GM12878 (cell line): ENCODE data around the gene NPB. TPM values are rescaled to one million over a fixed set of nuclear protein-coding genes. Genes with fewer than 3 reads are reported as not detected.

Experiments
- ATAC-seq: fragments of 200-7000 bp; cut with Tn5 transposase; 3 replicates; pipeline ENCODE4 v1.9.1; 2020; ENCODE audit warnings: mild to moderate bottlenecking, moderate library complexity
- BruUV-seq: library from RNA; stranded (reverse); fragments of 400-500 nt; replicated peaks from 2 replicates; lab custom pipeline; 2021; lab: Mats Ljungman, UMichigan
- CTCF ChIA-PET: fragments of 300-600 bp; sonication (Branson Sonifier 250); formaldehyde crosslinking; extraction: SDS; loops from one replicate; lab custom pipeline; 2021; ENCODE audit warnings: inconsistent platforms; lab: Yijun Ruan, JAX
- POLR2A ChIA-PET: fragments of 350-600 bp; formaldehyde crosslinking; extraction: SDS; loops from one replicate; lab custom pipeline; 2021; ENCODE audit warnings: inconsistent platforms; lab: Charles Lee
- RAD21 ChIA-PET: fragments of 300-600 bp; sonication (Branson Sonifier 250); formaldehyde crosslinking; loops from one replicate; lab custom pipeline; 2023; ENCODE audit warnings: antibody characterized with exemption; ENCODE audit not compliant: unreplicated experiment; lab: Charles Lee
- SMC1A ChIA-PET: fragments of 300-600 bp; sonication (Branson Sonifier 250); formaldehyde crosslinking; loops from one replicate; lab custom pipeline; 2023; ENCODE audit not compliant: unreplicated experiment, uncharacterized antibody; lab: Charles Lee
- DNase-seq: peaks from one replicate; pipeline ENCODE4 v3.0.0-alpha.2; 2011; ENCODE audit warnings: low read depth, low spot score
- FAIRE-seq: peaks from 3 replicates; lab custom pipeline; 2011; peaks lifted over from hg19 to GRCh38; lab: Jason Lieb, UNC
- H2AFZ ChIP-seq: 2 replicates; pipeline ENCODE4 v1.6.0; 2011; ENCODE audit warnings: low read depth, low read length, control low read depth; ENCODE audit not compliant: control insufficient read depth
- H3K27ac ChIP-seq: 2 replicates; pipeline ENCODE4 v1.5.1; 2011; ENCODE audit warnings: control low read depth; ENCODE audit not compliant: control insufficient read depth, insufficient read depth
- H3K27me3 ChIP-seq, 2 experiments: replicated peaks in 1 of 2; 2 replicates each; pipeline versions ENCODE4 v1.6.0 to v1.6.1; 2011; ENCODE audit warnings: low read length in 1 of 2; ENCODE audit not compliant: control insufficient read depth in 2 of 2, insufficient read depth in 2 of 2
- H3K36me3 ChIP-seq, 2 experiments: 2 replicates each; pipeline ENCODE4 v1.5.1; 2011; ENCODE audit warnings: low read length in 1 of 2; ENCODE audit not compliant: control insufficient read depth in 2 of 2, insufficient read depth in 2 of 2
- H3K4me1 ChIP-seq: 2 replicates; pipeline ENCODE4 v1.6.1; 2011; ENCODE audit warnings: mild to moderate bottlenecking, low read length, moderate library complexity, mixed read lengths; ENCODE audit not compliant: control insufficient read depth, insufficient read depth
- H3K4me2 ChIP-seq: 2 replicates; pipeline ENCODE4 v1.6.0; 2011; ENCODE audit warnings: control low read depth; ENCODE audit not compliant: control insufficient read depth, insufficient read depth
- H3K4me3 ChIP-seq: fragments of 200-600 bp; sonication (generic); 2 replicates; pipeline ENCODE4 v1.5.1; 2016
- H3K79me2 ChIP-seq: 2 replicates; pipeline ENCODE4 v1.6.0; 2011; ENCODE audit warnings: low read length; ENCODE audit not compliant: control insufficient read depth, insufficient read depth
- H3K9ac ChIP-seq: 2 replicates; pipeline ENCODE4 v1.8.0; 2011; ENCODE audit warnings: low read length, control low read depth, mixed read lengths; ENCODE audit not compliant: control insufficient read depth, insufficient read depth
- H3K9me3 ChIP-seq: replicated peaks from 3 replicates; pipeline ENCODE4 v1.5.1; 2011; ENCODE audit warnings: mild to moderate bottlenecking, low read length; ENCODE audit not compliant: control insufficient read depth, insufficient read depth
- H4K20me1 ChIP-seq: 2 replicates; pipeline ENCODE4 v1.6.0; 2011; ENCODE audit not compliant: control insufficient read depth, insufficient read depth
- CHD4 ChIP-seq: fragments of 200-600 bp; sonication (generic); IDR thresholded peaks from 2 replicates; pipeline ENCODE4 v1.6.1; 2016; ENCODE audit warnings: mild to moderate bottlenecking
- MEF2B ChIP-seq: fragments of 450-650 bp; IDR thresholded peaks from 2 replicates; pipeline ENCODE4 v1.6.1; 2018; ENCODE audit warnings: mild to moderate bottlenecking, moderate library complexity; ENCODE audit not compliant: partially characterized antibody, poor library complexity, severe bottlenecking
- TAF1 ChIP-seq: IDR thresholded peaks from 2 replicates; pipeline ENCODE4 v1.6.1; 2011; ENCODE audit warnings: mild to moderate bottlenecking, low read depth, low read length, borderline replicate concordance
- WGBS: methylation state at CpG from one replicate; pipeline ENCODE4 v1.1.6; 2016; ENCODE audit warnings: low lambda C conversion rate; ENCODE audit not compliant: insufficient replicate concordance, insufficient coverage; ENCODE audit errors: missing lambda C conversion rate; 5-methylcytosine and 5-hydroxymethylcytosine counted together
- in situ Hi-C: fragments of 300-500 bp; cut with MboI; formaldehyde crosslinking; loops from 9 replicates; pipeline ENCODE4 v1.14.3; 2018; ENCODE audit warnings: mixed read lengths
- intact Hi-C: fragments of 100-400 bp; cut with micrococcal nuclease; formaldehyde crosslinking; loops from one replicate; pipeline ENCODE4 v1.14.2; 2022; ENCODE audit not compliant: unreplicated experiment
- polyA plus RNA-seq, 11 experiments: library from polyadenylated mRNA; depleted of rRNA in 4 of 11; unstranded in 6 of 11; stranded (reverse) in 5 of 11; fragments of >200 nt; fragmentation: Nextera tagmentation in 4 of 11; fragmentation: Illumina TruSeq in 1 of 11; extraction: Ambion mirVana in 4 of 11; extraction: Trizol in 1 of 11; gene quantifications; 1 replicate in 1 of 11; 2 replicates in 10 of 11; pipeline versions ENCODE4 v1.2.1 to v1.2.3, GENCODE V29; 2011 to 2016; ENCODE audit warnings: inconsistent platforms in 2 of 11, missing spikeins in 2 of 11, low read depth in 1 of 11
- total RNA-seq, 4 experiments: library from RNA; depleted of rRNA in 3 of 4; stranded (reverse); fragments of >200 nt in 3 of 4; fragmentation: Illumina TruSeq in 1 of 4; extraction: Trizol in 1 of 4; gene quantifications; 2 replicates each; pipeline versions ENCODE4 v1.2.1 to v1.2.3, GENCODE V29; 2013 to 2021
- TF ChIP-seq, protein P1 (sequence below): IDR thresholded peaks from 2 replicates; pipeline ENCODE4 v1.6.1; 2012; ENCODE audit warnings: improper control_type of control experiment, low read depth, low read length; ENCODE audit not compliant: insufficient replicate concordance

The NPB gene
- total and polyA plus RNA-seq, 10 of the 15 experiments (the other 5 are each of a cell fraction or from before 2014, with no cell fraction given): 0.03 to 0.40 (median 0.15) TPM; not detected in 2

DNA sequence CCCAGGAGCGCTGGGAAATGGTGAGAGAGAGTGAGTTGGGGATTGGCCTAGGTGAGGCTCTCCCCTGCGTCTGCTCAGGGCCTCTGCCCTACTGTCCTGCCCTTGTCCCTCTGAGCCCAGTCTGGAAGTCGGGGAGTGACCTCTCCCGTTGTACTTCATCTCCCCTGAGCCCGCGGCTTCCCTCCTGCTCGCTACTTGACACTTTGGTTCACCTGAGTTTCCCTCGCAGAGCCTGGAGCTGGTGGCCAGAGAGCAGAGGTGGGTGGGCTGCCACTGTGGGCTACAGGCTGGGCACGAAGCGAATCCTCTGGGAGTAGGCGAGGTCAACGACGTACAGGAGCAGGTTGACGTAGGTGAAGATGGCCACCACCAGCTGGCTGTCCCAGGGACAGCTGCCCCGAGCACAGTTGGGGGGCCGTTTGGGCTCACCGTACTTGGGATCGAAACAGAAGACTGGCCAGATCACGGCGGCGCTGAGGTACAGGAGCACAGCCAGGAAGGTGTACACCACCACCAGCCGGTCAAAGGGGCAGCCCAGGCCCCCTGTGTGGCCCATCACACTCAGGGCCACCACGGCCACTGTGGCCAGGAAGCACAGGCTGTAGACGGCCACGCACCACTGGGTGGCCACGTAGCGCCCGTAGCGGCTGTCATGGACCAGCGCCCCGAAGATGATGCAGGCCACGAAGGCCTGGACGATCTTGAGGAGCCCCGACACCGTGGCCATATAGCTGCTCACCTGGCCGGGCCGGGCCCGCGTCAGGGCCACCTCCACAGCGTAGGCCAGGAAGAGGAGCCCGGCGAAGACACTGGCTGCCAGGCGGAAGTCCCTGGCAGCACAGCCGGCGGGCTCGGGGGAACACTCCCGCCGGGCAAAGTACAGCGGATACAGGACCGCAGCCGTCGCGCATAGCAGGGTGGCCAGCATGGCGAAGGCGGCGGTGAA lies 38.8 kb downstream of the NPB start (continued):
- TF ChIP-seq, protein P1, sequence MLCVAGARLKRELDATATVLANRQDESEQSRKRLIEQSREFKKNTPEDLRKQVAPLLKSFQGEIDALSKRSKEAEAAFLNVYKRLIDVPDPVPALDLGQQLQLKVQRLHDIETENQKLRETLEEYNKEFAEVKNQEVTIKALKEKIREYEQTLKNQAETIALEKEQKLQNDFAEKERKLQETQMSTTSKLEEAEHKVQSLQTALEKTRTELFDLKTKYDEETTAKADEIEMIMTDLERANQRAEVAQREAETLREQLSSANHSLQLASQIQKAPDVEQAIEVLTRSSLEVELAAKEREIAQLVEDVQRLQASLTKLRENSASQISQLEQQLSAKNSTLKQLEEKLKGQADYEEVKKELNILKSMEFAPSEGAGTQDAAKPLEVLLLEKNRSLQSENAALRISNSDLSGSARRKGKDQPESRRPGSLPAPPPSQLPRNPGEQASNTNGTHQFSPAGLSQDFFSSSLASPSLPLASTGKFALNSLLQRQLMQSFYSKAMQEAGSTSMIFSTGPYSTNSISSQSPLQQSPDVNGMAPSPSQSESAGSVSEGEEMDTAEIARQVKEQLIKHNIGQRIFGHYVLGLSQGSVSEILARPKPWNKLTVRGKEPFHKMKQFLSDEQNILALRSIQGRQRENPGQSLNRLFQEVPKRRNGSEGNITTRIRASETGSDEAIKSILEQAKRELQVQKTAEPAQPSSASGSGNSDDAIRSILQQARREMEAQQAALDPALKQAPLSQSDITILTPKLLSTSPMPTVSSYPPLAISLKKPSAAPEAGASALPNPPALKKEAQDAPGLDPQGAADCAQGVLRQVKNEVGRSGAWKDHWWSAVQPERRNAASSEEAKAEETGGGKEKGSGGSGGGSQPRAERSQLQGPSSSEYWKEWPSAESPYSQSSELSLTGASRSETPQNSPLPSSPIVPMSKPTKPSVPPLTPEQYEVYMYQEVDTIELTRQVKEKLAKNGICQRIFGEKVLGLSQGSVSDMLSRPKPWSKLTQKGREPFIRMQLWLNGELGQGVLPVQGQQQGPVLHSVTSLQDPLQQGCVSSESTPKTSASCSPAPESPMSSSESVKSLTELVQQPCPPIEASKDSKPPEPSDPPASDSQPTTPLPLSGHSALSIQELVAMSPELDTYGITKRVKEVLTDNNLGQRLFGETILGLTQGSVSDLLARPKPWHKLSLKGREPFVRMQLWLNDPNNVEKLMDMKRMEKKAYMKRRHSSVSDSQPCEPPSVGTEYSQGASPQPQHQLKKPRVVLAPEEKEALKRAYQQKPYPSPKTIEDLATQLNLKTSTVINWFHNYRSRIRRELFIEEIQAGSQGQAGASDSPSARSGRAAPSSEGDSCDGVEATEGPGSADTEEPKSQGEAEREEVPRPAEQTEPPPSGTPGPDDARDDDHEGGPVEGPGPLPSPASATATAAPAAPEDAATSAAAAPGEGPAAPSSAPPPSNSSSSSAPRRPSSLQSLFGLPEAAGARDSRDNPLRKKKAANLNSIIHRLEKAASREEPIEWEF: no peak
- no peak for TF ChIP-seq CHD4

DNA sequence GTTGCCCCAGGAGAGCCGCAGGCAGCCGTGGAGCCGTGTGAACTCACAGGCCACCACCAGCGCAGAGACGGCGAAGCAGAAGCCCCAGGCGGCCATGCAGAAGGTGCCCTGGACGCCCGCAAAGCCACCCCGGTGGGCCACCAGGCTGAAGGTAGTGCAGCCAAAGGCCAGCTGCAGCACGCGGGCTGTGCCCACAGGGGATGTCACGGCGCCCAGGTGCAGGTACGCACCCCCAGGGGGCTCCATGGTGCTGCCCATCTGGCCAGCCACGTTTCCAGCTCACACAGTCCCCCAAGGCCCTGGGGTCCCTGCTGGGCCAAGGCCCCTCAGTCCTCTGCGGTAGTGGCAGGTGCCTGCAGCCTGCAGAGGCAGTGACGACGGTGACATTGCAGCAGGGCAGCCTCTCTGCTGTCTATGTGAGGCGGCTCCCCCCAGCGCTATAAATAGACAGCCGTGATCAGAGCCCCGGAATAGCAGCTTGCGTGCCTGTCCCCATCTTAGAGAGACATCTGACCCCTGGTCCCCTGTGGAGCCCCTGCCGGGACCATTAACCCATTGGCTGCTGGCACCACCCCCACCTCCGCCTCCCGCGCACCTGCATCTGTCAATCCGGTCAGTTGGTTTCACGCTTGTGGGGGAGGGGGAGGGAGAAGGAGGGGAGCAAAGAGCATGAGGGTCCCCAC lies 39.6 kb downstream of the NPB start:
- no peak for ATAC-seq
- H3K9ac ChIP-seq: no peak overlapping the region
- H2AFZ ChIP-seq: no peak overlapping the region

More for the DNA sequence above, 39.6 kb downstream of the NPB start:
- FAIRE-seq (no peak), DNase-seq (no peak)
- BruUV-seq: no TSS peak
- H4K20me1 ChIP-seq: no peaks in the 10 kb centered on the region
- H3K36me3 ChIP-seq: no peaks in the 10 kb centered on the region
- H3K4me2 ChIP-seq: no peak overlapping the region
- in situ Hi-C loops (no loop called here), intact Hi-C loops (no loop called here)
- POLR2A ChIA-PET: no interaction called here
- peaks cover 5% of the 10 kb centered on the region for H3K79me2 ChIP-seq
- H3K27ac ChIP-seq: no peak overlapping the region
- CTCF ChIA-PET: no interaction called here
- RAD21 ChIA-PET: no interaction called here
- no peaks in the 10 kb centered on the region for H3K27me3 ChIP-seq
- 33% methylated on average over 30 of the region's 30 CpGs for WGBS
- H3K4me1 ChIP-seq: no peaks in the 10 kb centered on the region
- H3K9me3 ChIP-seq: no peaks in the 10 kb centered on the region
- TF ChIP-seq TAF1 (no peak), MEF2B (peak; percentile 47)
- SMC1A ChIA-PET: no interaction called here
- no peak overlapping the region for H3K4me3 ChIP-seq
